ENCODE results near the gene NNT.

NNT gene

DNA sequence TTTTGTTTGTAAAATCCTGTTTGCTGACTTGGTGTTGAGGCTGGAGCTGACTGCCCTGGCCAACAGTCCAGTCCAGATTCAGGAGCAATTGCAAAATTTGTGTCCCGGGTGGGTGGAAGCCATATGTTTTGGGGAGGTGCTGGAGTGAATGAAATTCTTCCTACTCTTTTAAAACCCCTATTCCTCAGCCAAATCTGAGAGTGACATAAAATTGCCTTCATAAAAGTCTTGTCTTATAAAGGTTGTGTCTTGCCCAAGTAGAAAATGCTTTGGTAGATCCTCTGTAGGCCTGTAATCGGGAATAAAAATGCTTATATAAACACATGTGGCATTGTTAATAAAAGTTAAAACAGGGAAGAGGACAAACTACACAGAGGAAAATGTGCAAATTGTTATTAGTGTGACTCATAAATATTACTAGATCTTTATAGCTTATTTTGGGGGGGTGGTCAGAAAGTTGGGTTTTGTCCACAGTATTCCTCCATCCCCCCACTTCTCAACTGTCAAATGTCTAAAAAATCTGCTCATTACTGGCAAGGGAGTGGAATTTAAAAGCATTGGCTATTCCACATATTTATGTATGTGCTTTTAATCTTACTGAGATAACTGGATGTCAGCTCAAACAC lies 45.6 kb downstream of the NNT start:
- no peak for TF ChIP-seq FOXP2 (optimal IDR thresholded peaks at IDR 0.05; ENCODE audit: borderline replicate concordance, extremely low read depth, extremely low read length, insufficient read depth)
- TF ChIP-seq POLR2AphosphoS5 (IDR thresholded peaks at IDR 0.05; ENCODE audit: low read depth, low read length): no peak

DNA sequence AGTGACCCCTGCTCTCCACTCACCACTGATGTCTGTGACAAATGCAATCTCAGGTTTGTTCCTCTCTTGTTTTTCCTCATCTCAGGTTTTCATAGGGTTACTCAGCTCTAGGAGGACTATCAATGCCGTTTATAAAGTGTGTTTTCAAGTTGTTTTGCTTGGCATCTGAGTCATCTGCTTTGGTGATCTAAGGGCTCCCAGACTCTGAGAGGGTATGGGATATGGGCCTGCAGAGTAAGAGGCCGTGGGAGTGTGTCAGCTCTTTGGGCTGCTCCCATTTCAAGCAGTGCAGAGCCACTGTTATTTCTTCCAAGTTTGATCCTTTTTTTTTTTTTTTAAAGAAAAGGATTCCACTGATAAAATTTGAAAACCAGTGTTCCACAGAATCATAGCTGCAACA lies 46.3 kb downstream of the NNT start:
- TF ChIP-seq SIN3A (IDR thresholded peaks at IDR 0.05; ENCODE audit: borderline replicate concordance, insufficient read depth, low read length): no peak

DNA sequence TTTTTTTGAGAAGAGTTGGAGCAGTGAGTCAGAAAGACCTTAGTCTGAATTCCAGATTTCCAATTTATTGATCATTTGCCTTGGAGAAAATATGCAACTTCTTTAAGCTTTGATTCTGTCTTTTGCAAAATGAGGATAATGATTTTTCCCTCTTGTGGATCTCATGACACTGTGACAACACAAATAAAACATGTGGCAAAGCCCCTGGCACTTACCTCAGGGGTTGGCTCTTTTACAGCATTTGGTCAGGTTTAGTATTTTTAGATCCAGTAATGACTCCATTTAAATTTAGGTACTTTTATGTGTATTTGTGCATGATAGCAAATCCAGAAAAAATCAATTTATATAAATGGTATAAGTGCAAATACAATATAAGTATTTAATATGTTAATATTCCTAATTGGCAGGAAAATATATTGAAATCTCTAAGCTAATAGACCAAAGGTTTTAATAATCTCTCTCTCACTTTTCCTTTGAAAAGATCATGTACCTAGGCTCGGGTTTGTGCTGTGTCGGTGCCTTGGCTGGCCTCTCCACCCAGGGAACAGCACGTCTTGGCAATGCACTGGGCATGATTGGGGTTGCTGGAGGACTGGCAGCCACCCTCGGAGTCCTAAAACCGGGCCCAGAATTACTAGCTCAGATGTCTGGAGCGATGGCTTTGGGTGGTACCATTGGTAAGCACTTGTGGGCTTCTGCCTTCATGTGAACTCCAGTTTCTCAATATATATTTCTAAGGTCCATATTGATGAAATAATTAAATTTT lies 49.7 kb downstream of the NNT start:
- TF ChIP-seq POLR2AphosphoS5 (IDR thresholded peaks at IDR 0.05; ENCODE audit: low read depth, low read length) (no peak), TAF1 (IDR thresholded peaks at IDR 0.05; ENCODE audit: borderline replicate concordance, insufficient read depth, low read length) (no peak), SIN3A (IDR thresholded peaks at IDR 0.05; ENCODE audit: borderline replicate concordance, insufficient read depth, low read length) (no peak), FOXP2 (optimal IDR thresholded peaks at IDR 0.05; ENCODE audit: borderline replicate concordance, extremely low read depth, extremely low read length, insufficient read depth) (no peak)
- TF ChIP-seq, protein P1, sequence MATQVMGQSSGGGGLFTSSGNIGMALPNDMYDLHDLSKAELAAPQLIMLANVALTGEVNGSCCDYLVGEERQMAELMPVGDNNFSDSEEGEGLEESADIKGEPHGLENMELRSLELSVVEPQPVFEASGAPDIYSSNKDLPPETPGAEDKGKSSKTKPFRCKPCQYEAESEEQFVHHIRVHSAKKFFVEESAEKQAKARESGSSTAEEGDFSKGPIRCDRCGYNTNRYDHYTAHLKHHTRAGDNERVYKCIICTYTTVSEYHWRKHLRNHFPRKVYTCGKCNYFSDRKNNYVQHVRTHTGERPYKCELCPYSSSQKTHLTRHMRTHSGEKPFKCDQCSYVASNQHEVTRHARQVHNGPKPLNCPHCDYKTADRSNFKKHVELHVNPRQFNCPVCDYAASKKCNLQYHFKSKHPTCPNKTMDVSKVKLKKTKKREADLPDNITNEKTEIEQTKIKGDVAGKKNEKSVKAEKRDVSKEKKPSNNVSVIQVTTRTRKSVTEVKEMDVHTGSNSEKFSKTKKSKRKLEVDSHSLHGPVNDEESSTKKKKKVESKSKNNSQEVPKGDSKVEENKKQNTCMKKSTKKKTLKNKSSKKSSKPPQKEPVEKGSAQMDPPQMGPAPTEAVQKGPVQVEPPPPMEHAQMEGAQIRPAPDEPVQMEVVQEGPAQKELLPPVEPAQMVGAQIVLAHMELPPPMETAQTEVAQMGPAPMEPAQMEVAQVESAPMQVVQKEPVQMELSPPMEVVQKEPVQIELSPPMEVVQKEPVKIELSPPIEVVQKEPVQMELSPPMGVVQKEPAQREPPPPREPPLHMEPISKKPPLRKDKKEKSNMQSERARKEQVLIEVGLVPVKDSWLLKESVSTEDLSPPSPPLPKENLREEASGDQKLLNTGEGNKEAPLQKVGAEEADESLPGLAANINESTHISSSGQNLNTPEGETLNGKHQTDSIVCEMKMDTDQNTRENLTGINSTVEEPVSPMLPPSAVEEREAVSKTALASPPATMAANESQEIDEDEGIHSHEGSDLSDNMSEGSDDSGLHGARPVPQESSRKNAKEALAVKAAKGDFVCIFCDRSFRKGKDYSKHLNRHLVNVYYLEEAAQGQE (IDR thresholded peaks at IDR 0.05; ENCODE audit: insufficient read depth in 1 of 2, low read depth in 2 of 2, low read length in 2 of 2): no peak

DNA sequence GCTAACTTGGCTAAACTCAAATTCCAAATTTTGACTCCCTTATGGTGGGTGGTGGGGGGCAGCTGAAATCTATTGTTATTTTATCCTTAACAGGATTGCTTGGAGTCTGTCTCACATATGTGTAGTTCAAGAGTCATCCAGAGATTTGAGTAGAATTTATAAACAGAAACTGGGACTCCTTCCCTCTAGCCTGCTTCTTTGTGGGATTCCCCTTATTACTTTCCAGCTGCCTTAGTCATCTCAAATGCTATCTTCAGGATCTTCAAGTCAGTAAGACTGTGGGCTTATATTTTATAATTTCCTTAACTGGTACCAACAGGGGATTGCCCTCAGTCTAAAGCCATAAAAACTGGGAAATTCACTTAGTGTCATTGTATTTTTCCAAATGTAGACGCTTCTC lies 55.5 kb downstream of the NNT start:
- TF ChIP-seq, protein P1 (IDR thresholded peaks at IDR 0.05; ENCODE audit: insufficient read depth in 1 of 2, low read depth in 2 of 2, low read length in 2 of 2): no peak
- TF ChIP-seq POLR2AphosphoS5 (IDR thresholded peaks at IDR 0.05; ENCODE audit: low read depth, low read length) (no peak), FOXP2 (optimal IDR thresholded peaks at IDR 0.05; ENCODE audit: borderline replicate concordance, extremely low read depth, extremely low read length, insufficient read depth) (no peak), TAF1 (IDR thresholded peaks at IDR 0.05; ENCODE audit: borderline replicate concordance, insufficient read depth, low read length) (no peak), SIN3A (IDR thresholded peaks at IDR 0.05; ENCODE audit: borderline replicate concordance, insufficient read depth, low read length) (no peak)

DNA sequence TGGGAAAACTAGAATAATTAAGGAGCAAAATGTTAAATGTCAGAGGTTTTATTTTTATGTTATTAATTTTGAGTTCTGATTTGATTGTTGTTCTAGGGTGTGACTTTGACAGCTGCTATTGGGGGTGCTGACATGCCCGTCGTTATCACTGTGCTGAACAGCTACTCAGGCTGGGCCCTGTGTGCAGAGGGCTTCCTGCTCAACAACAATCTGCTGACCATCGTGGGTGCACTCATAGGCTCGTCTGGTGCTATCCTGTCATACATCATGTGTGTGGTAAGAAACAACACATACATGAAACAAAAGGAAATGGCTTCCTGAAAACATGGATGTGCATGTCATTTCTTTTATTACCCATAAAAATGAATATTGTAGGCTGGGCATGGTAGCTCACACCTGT lies 56.1 kb downstream of the NNT start:
- TF ChIP-seq, protein P1 (IDR thresholded peaks at IDR 0.05; ENCODE audit: insufficient read depth in 1 of 2, low read depth in 2 of 2, low read length in 2 of 2): no peak
- TF ChIP-seq FOXP2 (optimal IDR thresholded peaks at IDR 0.05; ENCODE audit: borderline replicate concordance, extremely low read depth, extremely low read length, insufficient read depth): no peak
- TF ChIP-seq TAF1 (IDR thresholded peaks at IDR 0.05; ENCODE audit: borderline replicate concordance, insufficient read depth, low read length): no peak

DNA sequence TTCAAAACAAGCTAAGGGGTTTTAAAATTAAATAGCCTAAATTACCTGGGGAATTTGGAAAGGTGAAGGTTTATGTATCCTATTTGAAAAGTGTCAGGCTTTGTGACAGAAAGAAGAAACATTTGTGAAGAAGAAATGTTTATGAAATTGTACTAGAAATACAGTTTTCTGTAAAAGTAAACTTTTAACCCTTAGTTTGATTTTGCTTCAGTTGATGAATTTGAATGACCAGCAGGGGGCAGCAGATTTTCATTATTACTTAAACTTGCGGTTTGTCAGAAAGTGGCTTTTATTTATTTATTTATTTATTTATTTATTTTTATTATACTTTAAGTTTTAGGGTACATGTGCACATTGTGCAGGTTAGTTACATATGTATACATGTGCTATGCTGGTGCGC lies 58.1 kb downstream of the NNT start:
- TF ChIP-seq SIN3A (IDR thresholded peaks at IDR 0.05; ENCODE audit: borderline replicate concordance, insufficient read depth, low read length): no peak
- no peak for TF ChIP-seq TAF1 (IDR thresholded peaks at IDR 0.05; ENCODE audit: borderline replicate concordance, insufficient read depth, low read length)
- TF ChIP-seq, protein P1 (IDR thresholded peaks at IDR 0.05; ENCODE audit: insufficient read depth in 1 of 2, low read depth in 2 of 2, low read length in 2 of 2): no peak
- TF ChIP-seq FOXP2 (optimal IDR thresholded peaks at IDR 0.05; ENCODE audit: borderline replicate concordance, extremely low read depth, extremely low read length, insufficient read depth): no peak
- TF ChIP-seq POLR2AphosphoS5 (IDR thresholded peaks at IDR 0.05; ENCODE audit: low read depth, low read length): no peak

Data from PFSK-1 (cell line).